Loucy (cell line): ENCODE data around the gene CD300E.

Experiments used
- EZH2phosphoT487 ChIP-seq: fragments of 200-600 bp; IDR thresholded peaks from 2 replicates; pipeline ENCODE4 v1.6.1; 2018; ENCODE audit warnings: antibody characterized with exemption, mild to moderate bottlenecking, moderate library complexity, borderline replicate concordance
- TF ChIP-seq, protein P1 (sequence below): fragments of 200-600 bp; sonication (generic); conservative IDR thresholded peaks from 2 replicates; pipeline ENCODE4 v1.5.1; 2014; ENCODE audit warnings: mild to moderate bottlenecking, antibody characterized with exemption, low read length

- TF ChIP-seq, protein P1, sequence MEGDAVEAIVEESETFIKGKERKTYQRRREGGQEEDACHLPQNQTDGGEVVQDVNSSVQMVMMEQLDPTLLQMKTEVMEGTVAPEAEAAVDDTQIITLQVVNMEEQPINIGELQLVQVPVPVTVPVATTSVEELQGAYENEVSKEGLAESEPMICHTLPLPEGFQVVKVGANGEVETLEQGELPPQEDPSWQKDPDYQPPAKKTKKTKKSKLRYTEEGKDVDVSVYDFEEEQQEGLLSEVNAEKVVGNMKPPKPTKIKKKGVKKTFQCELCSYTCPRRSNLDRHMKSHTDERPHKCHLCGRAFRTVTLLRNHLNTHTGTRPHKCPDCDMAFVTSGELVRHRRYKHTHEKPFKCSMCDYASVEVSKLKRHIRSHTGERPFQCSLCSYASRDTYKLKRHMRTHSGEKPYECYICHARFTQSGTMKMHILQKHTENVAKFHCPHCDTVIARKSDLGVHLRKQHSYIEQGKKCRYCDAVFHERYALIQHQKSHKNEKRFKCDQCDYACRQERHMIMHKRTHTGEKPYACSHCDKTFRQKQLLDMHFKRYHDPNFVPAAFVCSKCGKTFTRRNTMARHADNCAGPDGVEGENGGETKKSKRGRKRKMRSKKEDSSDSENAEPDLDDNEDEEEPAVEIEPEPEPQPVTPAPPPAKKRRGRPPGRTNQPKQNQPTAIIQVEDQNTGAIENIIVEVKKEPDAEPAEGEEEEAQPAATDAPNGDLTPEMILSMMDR: no peak
- no peak for TF ChIP-seq EZH2phosphoT487
These were observed 5.1 kb downstream of the CD300E start for GRCh38 chr17:74618451-74618850.
